Activated B cell treated with CpG ODN at 0.5 μM for 24 hours (primary cell): ENCODE data around the gene MYORG. TPM values are rescaled to one million over a fixed set of nuclear protein-coding genes. Genes with fewer than 3 reads are reported as not detected.

Experiments
- ATAC-seq: fragments of 200-7000 bp; cut with Tn5 transposase; one replicate; pipeline ENCODE4 v1.10.0; 2021; ENCODE audit warnings: low read depth, mild to moderate bottlenecking, moderate library complexity
- CTCF ChIA-PET: fragments of 350-600 bp; sonication (Branson Sonifier 250); formaldehyde crosslinking; loops from one replicate; lab custom pipeline; 2021; ENCODE audit warnings: antibody characterized with exemption; lab: Charles Lee
- POLR2A ChIA-PET: fragments of 350-600 bp; sonication (Branson Sonifier 250); formaldehyde crosslinking; loops from one replicate; lab custom pipeline; 2021; ENCODE audit warnings: antibody characterized with exemption; lab: Charles Lee
- DNase-seq: peaks from one replicate; pipeline ENCODE4 v3.0.0; 2022
- H3K27ac Mint-ChIP-seq: one replicate; pipeline ENCODE4 v1.8.0; 2020; ENCODE audit warnings: mixed read lengths
- H3K27me3 Mint-ChIP-seq: one replicate; pipeline ENCODE4 v1.8.0; 2021; ENCODE audit warnings: mixed read lengths
- H3K36me3 Mint-ChIP-seq: one replicate; pipeline ENCODE4 v1.8.0; 2021; ENCODE audit warnings: low read depth, mixed read lengths
- H3K4me1 Mint-ChIP-seq: one replicate; pipeline ENCODE4 v1.8.0; 2021; ENCODE audit warnings: mixed read lengths
- H3K4me3 Mint-ChIP-seq: one replicate; pipeline ENCODE4 v1.8.0; 2020; ENCODE audit warnings: mild to moderate bottlenecking, mixed read lengths
- H3K9me3 Mint-ChIP-seq: one replicate; pipeline ENCODE4 v1.8.0; 2020; ENCODE audit warnings: mixed read lengths
- CTCF ChIP-seq: fragments of 200-600 bp; IDR thresholded peaks from one replicate; pipeline ENCODE4 v1.8.0; 2022; ENCODE audit warnings: antibody characterized with exemption, mild to moderate bottlenecking
- intact Hi-C: fragments of 100-400 bp; cut with micrococcal nuclease; formaldehyde crosslinking; loops from one replicate; pipeline ENCODE4 v1.15.1; 2024
- total RNA-seq: library from RNA; stranded (reverse); gene quantifications from 2 replicates; pipeline ENCODE4 v1.2.3, GENCODE V29; 2022

The MYORG gene
- total RNA-seq, 1 donor from 2014 or later: 0.24 TPM

GRCh38 chr9:34334337-34334824 is 42.3 kb downstream of the MYORG start:
- Mint-ChIP-seq H3K4me1 (peaks cover 26% of the 10 kb centered on the region), H3K4me3 (no peak overlapping the region), H3K9me3 (no peaks in the 10 kb centered on the region), H3K27ac (no peak overlapping the region), H3K36me3 (peaks cover 20% of the 10 kb centered on the region), H3K27me3 (no peaks in the 10 kb centered on the region)
- no peak for ATAC-seq
- ChIA-PET POLR2A (no interaction called here), CTCF (interaction anchor here (0.7 to 3.2 kb wide), 5 partner anchors 10 to 258 kb away, joined by 3 to 13 read pairs (median 3); partner anchors contain the start of gene MYORG)
- no peak for DNase-seq
- no peak for TF ChIP-seq CTCF
- intact Hi-C loops: loop anchor here (5.0 kb wide), 1 partner anchor 188 kb away; the partner anchor contains the start of gene ENHO

- ChIA-PET POLR2A (no interaction called here), CTCF (interaction anchor here (0.7 to 3.2 kb wide), 5 partner anchors 10 to 258 kb away, joined by 3 to 13 read pairs (median 3); partner anchors contain the start of gene MYORG)
- Mint-ChIP-seq H3K27ac (no peak overlapping the region), H3K4me3 (no peak overlapping the region), H3K9me3 (no peaks in the 10 kb centered on the region), H3K36me3 (peaks cover 17% of the 10 kb centered on the region), H3K4me1 (peaks cover 30% of the 10 kb centered on the region), H3K27me3 (no peaks in the 10 kb centered on the region)
- intact Hi-C loops: loop anchor here (2.0 to 5.0 kb wide), 2 partner anchors 188 to 257 kb away; partner anchors contain the start of gene ENHO
- TF ChIP-seq CTCF: no peak
- DNase-seq: no peak
- no peak for ATAC-seq
Measured at GRCh38 chr9:34333836-34334235, 42.9 kb downstream of the MYORG start.

DNA sequence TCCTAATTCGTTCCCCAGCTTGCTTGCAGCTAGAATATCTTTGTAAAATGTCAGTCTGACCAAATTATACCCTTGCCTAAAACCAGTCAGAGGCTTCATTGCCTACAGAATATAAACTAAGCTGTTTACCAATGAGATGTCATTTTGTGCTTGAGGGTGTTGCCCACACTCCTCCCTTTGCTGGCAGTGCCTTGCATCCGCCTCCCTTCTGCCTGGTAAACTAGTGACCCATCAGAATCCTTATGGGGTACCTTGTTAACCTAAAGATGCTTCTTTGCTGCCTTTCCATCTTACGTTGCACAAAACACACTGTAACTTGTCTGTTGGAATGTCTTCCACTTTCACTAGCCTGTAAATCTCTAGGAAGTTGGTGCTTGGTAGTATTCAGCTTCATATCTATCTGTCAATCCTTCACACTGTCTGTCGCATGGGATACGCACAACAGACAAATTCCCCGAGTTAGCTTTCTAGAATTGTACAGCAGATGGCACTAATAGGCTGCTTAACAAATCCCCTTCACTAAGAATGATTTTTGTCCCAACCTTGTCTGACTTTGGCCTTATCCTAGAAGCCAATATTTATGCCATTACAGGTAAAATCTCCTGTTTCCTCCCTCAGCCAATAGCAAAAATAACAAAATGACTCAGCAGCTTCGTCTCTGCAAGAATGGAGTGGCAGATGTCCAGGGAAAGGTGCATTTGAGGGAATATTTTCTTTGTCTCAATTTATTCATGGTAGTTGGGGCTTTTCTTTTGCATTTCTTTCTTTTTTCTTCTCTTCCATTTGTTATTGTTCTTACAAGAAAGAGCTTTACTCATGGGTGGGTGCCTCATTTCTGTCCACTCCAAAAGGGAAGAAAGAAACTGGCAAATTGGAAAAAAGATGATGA is 44.4 kb downstream of the MYORG start:
- Mint-ChIP-seq H3K36me3 (peaks cover 15% of the 10 kb centered on the region), H3K4me1 (peaks cover 38% of the 10 kb centered on the region), H3K27ac (no peak overlapping the region), H3K9me3 (no peaks in the 10 kb centered on the region), H3K4me3 (no peak overlapping the region), H3K27me3 (no peaks in the 10 kb centered on the region)
- intact Hi-C loops: loop anchor here (1.0 to 5.0 kb wide), 4 partner anchors 168 to 271 kb away; partner anchors contain the start of gene ENHO
- DNase-seq (no peak), ATAC-seq (no peak)
- POLR2A ChIA-PET: no interaction called here
- TF ChIP-seq CTCF: no peak
- CTCF ChIA-PET: interaction anchor here (0.6 to 3.2 kb wide), 8 partner anchors 44 to 302 kb away, joined by 3 to 13 read pairs (median 4); partner anchors contain the start of genes DNAI1 and MYORG

DNA sequence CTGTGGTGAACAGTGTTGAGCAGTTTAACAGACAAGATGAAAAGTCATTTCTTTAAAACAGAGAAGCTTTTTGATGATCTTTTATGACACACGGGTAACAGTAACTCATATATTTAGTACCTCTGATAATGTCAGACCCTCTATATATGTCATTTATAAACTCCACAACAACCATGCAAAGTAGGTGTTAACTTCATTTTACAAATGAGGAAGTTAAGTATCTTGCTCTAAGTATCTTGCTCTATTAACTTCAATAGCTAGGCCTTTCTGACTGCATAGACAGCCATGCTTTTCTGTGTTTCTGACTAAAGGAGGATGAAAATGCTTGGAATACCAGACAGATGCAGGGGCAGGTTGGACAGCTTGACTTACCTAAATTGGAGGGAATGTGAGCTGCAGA is 45.5 kb downstream of the MYORG start:
- Mint-ChIP-seq H3K9me3 (no peaks in the 10 kb centered on the region), H3K4me3 (peak overlapping the region; percentile 48), H3K4me1 (peaks cover 38% of the 10 kb centered on the region), H3K27ac (peak overlapping the region; percentile 59), H3K27me3 (no peaks in the 10 kb centered on the region), H3K36me3 (peaks cover 11% of the 10 kb centered on the region)
- no peak for DNase-seq
- CTCF ChIA-PET: interaction anchor here (0.6 to 1.4 kb wide), 6 partner anchors 39 to 1174 kb away, joined by 3 to 4 read pairs (median 3); partner anchors contain the start of gene DNAI1
- no peak for TF ChIP-seq CTCF
- POLR2A ChIA-PET: interaction anchor here (0.6 to 1.7 kb wide), 3 partner anchors 46 to 741 kb away, joined by 3 to 9 read pairs (median 4); partner anchors contain the start of gene MYORG
- intact Hi-C loops: loop anchor here (5.0 kb wide), 1 partner anchor 191 kb away; the partner anchor contains the start of gene ENHO
- ATAC-seq: no peak
